Right lobe of liver (tissue), 4 donors: ENCODE data around the gene C19orf67.

Experiments
- POLR2A ChIP-seq: fragments of 450-650 bp; IDR thresholded peaks from one replicate; pipeline ENCODE4 v1.6.1; 2017; ENCODE audit warnings: antibody characterized with exemption, mild to moderate bottlenecking
- TF ChIP-seq, protein P1 (sequence below), 4 donors: fragments of 200-600 bp in 3 of 4; fragments of 450-650 bp in 1 of 4; IDR thresholded peaks; one replicate each; pipeline versions ENCODE4 v1.5.1 to v1.8.0; 2016 to 2022; ENCODE audit warnings: antibody characterized with exemption in 4 of 4, mild to moderate bottlenecking in 2 of 4
- donor health status: DM: no; HTN: no; CAD: no.
- donor health status: DM: no; HTN: no; CAD: no.
- donor health status: DM: no; HTN: yes; CAD: no.

DNA sequence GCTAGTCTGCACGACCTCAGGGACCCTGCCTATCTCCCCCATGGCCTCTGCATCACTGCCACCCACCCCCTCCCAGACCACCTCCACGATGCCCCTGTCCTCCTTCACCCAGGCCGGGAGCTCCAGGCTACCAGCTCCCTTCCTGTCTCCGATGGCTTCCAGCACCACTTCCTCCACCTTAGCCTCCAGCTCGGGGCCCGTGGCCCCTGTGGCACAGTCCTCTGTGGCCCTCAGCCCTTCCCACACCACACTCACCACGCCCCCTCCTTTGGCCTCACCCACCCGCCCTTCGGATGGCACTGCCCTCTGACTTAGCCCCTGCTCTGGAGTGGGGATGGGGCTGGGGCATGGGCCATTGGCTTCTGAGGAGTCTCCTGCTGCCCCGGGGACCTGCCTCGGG is 30.9 kb downstream of the C19orf67 start:
- TF ChIP-seq, protein P1, sequence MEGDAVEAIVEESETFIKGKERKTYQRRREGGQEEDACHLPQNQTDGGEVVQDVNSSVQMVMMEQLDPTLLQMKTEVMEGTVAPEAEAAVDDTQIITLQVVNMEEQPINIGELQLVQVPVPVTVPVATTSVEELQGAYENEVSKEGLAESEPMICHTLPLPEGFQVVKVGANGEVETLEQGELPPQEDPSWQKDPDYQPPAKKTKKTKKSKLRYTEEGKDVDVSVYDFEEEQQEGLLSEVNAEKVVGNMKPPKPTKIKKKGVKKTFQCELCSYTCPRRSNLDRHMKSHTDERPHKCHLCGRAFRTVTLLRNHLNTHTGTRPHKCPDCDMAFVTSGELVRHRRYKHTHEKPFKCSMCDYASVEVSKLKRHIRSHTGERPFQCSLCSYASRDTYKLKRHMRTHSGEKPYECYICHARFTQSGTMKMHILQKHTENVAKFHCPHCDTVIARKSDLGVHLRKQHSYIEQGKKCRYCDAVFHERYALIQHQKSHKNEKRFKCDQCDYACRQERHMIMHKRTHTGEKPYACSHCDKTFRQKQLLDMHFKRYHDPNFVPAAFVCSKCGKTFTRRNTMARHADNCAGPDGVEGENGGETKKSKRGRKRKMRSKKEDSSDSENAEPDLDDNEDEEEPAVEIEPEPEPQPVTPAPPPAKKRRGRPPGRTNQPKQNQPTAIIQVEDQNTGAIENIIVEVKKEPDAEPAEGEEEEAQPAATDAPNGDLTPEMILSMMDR (IDR thresholded peaks at IDR 0.05): no peak
- no peak for TF ChIP-seq POLR2A
